ENCODE measurements around the gene PAGE4. TPM values are rescaled to one million over a fixed set of nuclear protein-coding genes. Genes with fewer than 3 reads are reported as not detected.

PAGE4 gene
- total RNA-seq, 4 donors from 2014 or later = 1.5 to 77.2 TPM; not detected in 2

- Histone ChIP-seq H3K27ac (no peak overlapping the region), H3K36me3 (no peaks in the 10 kb centered on the region), H3K4me1 (no peaks in the 10 kb centered on the region), H3K9me3 (no peaks in the 10 kb centered on the region), H3K27me3 (no peaks in the 10 kb centered on the region), H3K4me3 (no peak overlapping the region)
- intact Hi-C loops (cut with DNase I; ENCODE audit: low total_unique reads) = no loop called here
- TF ChIP-seq CTCF (IDR thresholded peaks at IDR 0.05) (no peak), POLR2A (IDR thresholded peaks at IDR 0.05) (no peak)
- DNase-seq = no peak
Observed at GRCh38 chrX:49809891-49810632, 19.0 kb upstream of the PAGE4 start.

GRCh38 chrX:49812177-49812576, 16.9 kb upstream of the PAGE4 start:
- no peak for TF ChIP-seq POLR2A (IDR thresholded peaks at IDR 0.05)
- TF ChIP-seq CTCF (IDR thresholded peaks at IDR 0.05) = no peak
- intact Hi-C loops (cut with DNase I; ENCODE audit: low total_unique reads) = no loop called here
- no peak overlapping the region for H3K27ac ChIP-seq
- no peak overlapping the region for H3K4me3 ChIP-seq
- no peaks in the 10 kb centered on the region for H3K4me1 ChIP-seq
- no peaks in the 10 kb centered on the region for H3K9me3 ChIP-seq
- H3K27me3 ChIP-seq = no peaks in the 10 kb centered on the region
- no peaks in the 10 kb centered on the region for H3K36me3 ChIP-seq
- no peak for DNase-seq

- H3K27ac ChIP-seq = no peak overlapping the region
- H3K27me3 ChIP-seq = no peaks in the 10 kb centered on the region
- no peaks in the 10 kb centered on the region for H3K36me3 ChIP-seq
- H3K9me3 ChIP-seq = no peaks in the 10 kb centered on the region
- intact Hi-C loops (cut with DNase I; ENCODE audit: low total_unique reads) = no loop called here
- no peak overlapping the region for H3K4me3 ChIP-seq
- no peak for TF ChIP-seq POLR2A (IDR thresholded peaks at IDR 0.05)
- TF ChIP-seq CTCF (IDR thresholded peaks at IDR 0.05) = no peak
- no peak for DNase-seq
- H3K4me1 ChIP-seq = no peaks in the 10 kb centered on the region
Observed at GRCh38 chrX:49816435-49816834, 12.7 kb upstream of the PAGE4 start.

- DNase-seq = peak in 1 of 2 donors; percentile 21
- Histone ChIP-seq H3K4me1 (no peaks in the 10 kb centered on the region), H3K27me3 (peaks cover 0 to 7% of the 10 kb centered on the region in 2 donors), H3K4me3 (no peak overlapping the region), H3K36me3 (no peaks in the 10 kb centered on the region), H3K27ac (no peak overlapping the region), H3K9me3 (no peaks in the 10 kb centered on the region)
- intact Hi-C loops (cut with DNase I; ENCODE audit: low total_unique reads) = no loop called here
- peak; percentile 50 to 64 (median 56) for TF ChIP-seq CTCF (IDR thresholded peaks at IDR 0.05)
- no peak for TF ChIP-seq POLR2A (IDR thresholded peaks at IDR 0.05)
Observed at GRCh38 chrX:49838374-49838773, 9.3 kb downstream of the PAGE4 start.

GRCh38 chrX:49840679-49841078, 11.6 kb downstream of the PAGE4 start:
- no peak overlapping the region for H3K4me3 ChIP-seq
- no peaks in the 10 kb centered on the region for H3K9me3 ChIP-seq
- H3K4me1 ChIP-seq = no peaks in the 10 kb centered on the region
- peak; percentile 30 to 52 for DNase-seq
- H3K27me3 ChIP-seq = no peaks in the 10 kb centered on the region
- intact Hi-C loops (cut with DNase I; ENCODE audit: low total_unique reads) = no loop called here
- H3K36me3 ChIP-seq = no peaks in the 10 kb centered on the region
- TF ChIP-seq POLR2A (IDR thresholded peaks at IDR 0.05) (no peak), CTCF (IDR thresholded peaks at IDR 0.05) (peak in 2 of 4 experiments; percentile 17 to 30)
- no peak overlapping the region for H3K27ac ChIP-seq
